ENCODE data around the gene SLCO4A1. TPM values are rescaled to one million over a fixed set of nuclear protein-coding genes. Genes with fewer than 3 reads are reported as not detected.

SLCO4A1 gene
- total and polyA plus RNA-seq, 2 donors (not counting 3 experiments of a cell fraction or from before 2014, with no cell fraction given): 1.4 to 4.1 TPM

DNA sequence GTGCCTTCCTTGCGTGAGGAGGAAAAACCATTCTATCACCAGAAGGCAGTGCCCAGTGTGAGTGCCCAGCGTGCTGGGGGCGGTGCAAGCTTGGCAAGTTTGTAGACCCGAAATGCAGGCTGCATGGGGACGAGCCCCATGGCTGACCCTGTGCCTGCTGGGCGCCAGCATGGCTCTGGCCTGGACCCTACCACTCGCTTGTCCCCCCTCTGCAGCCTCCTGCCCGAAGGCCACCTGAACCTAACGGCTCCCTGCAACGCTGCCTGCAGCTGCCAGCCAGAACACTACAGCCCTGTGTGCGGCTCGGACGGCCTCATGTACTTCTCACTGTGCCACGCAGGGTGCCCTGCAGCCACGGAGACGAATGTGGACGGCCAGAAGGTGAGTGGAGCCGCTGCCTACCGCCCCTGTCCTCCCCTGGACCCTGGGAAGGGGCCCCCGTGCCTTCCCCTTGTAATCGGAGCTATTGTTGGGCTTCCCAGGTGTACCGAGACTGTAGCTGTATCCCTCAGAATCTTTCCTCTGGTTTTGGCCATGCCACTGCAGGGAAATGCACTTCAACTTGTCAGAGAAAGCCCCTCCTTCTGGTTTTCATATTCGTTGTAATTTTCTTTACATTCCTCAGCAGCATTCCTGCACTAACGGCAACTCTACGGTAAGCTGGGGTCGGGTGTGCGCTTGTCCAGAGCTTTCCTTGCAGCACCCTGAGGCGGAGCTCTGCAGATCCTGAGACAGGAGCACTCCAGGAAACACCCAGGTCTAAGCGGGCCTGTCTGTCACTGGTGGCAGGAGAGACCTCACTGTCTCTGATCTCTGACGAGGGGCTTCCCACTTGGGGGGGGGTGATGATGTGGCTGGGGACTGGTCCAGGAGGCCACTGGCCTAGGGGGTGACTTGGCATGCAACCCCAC, 25.5 kb downstream of the SLCO4A1 start:
- H3K9me1 ChIP-seq (replicated peaks; ENCODE audit: control insufficient read depth, extremely low read depth, insufficient read depth, low read length): no peaks in the 10 kb centered on the region
- no peaks in the 10 kb centered on the region for H4K20me1 ChIP-seq (replicated peaks; ENCODE audit: control insufficient read depth, extremely low read depth, insufficient read depth, low read length)
- no peaks in the 10 kb centered on the region for H3K36me3 ChIP-seq (ENCODE audit: control insufficient read depth in 2 of 2, extremely low read depth in 1 of 2, insufficient read depth in 2 of 2, low read length in 2 of 2)
- TF ChIP-seq JUN (IDR thresholded peaks at IDR 0.05; ENCODE audit: borderline replicate concordance, insufficient read depth, insufficient read length, low read depth): no peak
- no peak for TF ChIP-seq MYC (IDR thresholded peaks at IDR 0.05; ENCODE audit: low read depth, low read length)
- no peak for TF ChIP-seq POLR2AphosphoS5 (IDR thresholded peaks at IDR 0.05; ENCODE audit: insufficient read depth, low read depth, low read length)
- no peak for TF ChIP-seq EZH2 (IDR thresholded peaks at IDR 0.05; ENCODE audit: borderline replicate concordance, low read depth, low read length, severe bottlenecking)
- TF ChIP-seq FOS (IDR thresholded peaks at IDR 0.05; ENCODE audit: borderline replicate concordance, insufficient read depth, low read length): no peak
- no peak for TF ChIP-seq GATA2 (IDR thresholded peaks at IDR 0.05; ENCODE audit: insufficient read depth, insufficient read length, low read depth, low read length)
- TF ChIP-seq, protein P1, sequence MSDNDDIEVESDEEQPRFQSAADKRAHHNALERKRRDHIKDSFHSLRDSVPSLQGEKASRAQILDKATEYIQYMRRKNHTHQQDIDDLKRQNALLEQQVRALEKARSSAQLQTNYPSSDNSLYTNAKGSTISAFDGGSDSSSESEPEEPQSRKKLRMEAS (IDR thresholded peaks at IDR 0.05; ENCODE audit: insufficient read depth, insufficient read length): no peak
- no peak for TF ChIP-seq CTCF (IDR thresholded peaks at IDR 0.05; ENCODE audit: extremely low read depth in 1 of 2, insufficient read depth in 1 of 2, low read depth in 1 of 2, low read length in 2 of 2)
- TF ChIP-seq POLR2A (IDR thresholded peaks at IDR 0.05; ENCODE audit: low read depth, low read length): no peak
- ChIA-PET CTCF (interaction anchor here (0.6 to 9.2 kb wide), 21 partner anchors 12 to 168 kb away, joined by 3 to 120 read pairs (median 5); partner anchors contain the start of gene SLCO4A1), POLR2A (no interaction called here)
- no peaks in the 10 kb centered on the region for H3K9me3 ChIP-seq (replicated peaks; ENCODE audit: control insufficient read depth, insufficient read depth, low read length)
- dilution Hi-C loops (cut with MboI; ENCODE audit: extremely low pct_ligation_motif_present, low sequenced_read_pairs): no loop called here
- H3K27me3 ChIP-seq (ENCODE audit: control insufficient read depth in 2 of 2, insufficient read depth in 2 of 2, low read length in 2 of 2): no peaks in the 10 kb centered on the region
- H3K4me2 ChIP-seq (ENCODE audit: insufficient read depth, low read length): no peak overlapping the region
- FAIRE-seq (no peak), DNase-seq (ENCODE audit: low read depth, low spot score) (no peak)
- intact Hi-C loops (cut with micrococcal nuclease): loop anchor here (1.0 to 2.0 kb wide), 4 partner anchors 36 to 141 kb away; no protein-coding TSS in a partner anchor
- H3K27ac ChIP-seq (ENCODE audit: insufficient read depth, low read depth, low read length): no peak overlapping the region
- no TSS peak for BruUV-seq (replicated peaks)
- H3K79me2 ChIP-seq (ENCODE audit: control insufficient read depth, insufficient read depth, low read length): no peaks in the 10 kb centered on the region
- H3K9ac ChIP-seq (replicated peaks; ENCODE audit: extremely low read depth, insufficient read depth, low read length): no peak overlapping the region
- H2AFZ ChIP-seq (ENCODE audit: low read depth, low read length): no peak overlapping the region
- H3K4me3 ChIP-seq (replicated peaks in 1 of 3; ENCODE audit: insufficient read depth in 1 of 3, low read depth in 1 of 3, low read length in 3 of 3): no peak overlapping the region
- peaks cover 13% of the 10 kb centered on the region for H3K4me1 ChIP-seq (ENCODE audit: control insufficient read depth, extremely low read depth, insufficient read depth, low read length)
